K562 (cell line): ENCODE results near the gene GPC1. TPM values are rescaled to one million over a fixed set of nuclear protein-coding genes. Genes with fewer than 3 reads are reported as not detected.

ENCODE experiments used
- ATAC-seq: fragments of 200-7000 bp; cut with Tn5 transposase; 3 replicates; pipeline ENCODE4 v1.9.1; 2020; ENCODE audit warnings: moderate library complexity
- BruUV-seq: library from RNA; stranded (reverse); fragments of 400-500 nt; replicated peaks from 2 replicates; lab custom pipeline; 2021; lab: Mats Ljungman, UMichigan
- CTCF ChIA-PET: fragments of 300-600 bp; formaldehyde crosslinking; extraction: SDS; loops from one replicate; lab custom pipeline; 2021; ENCODE audit warnings: low intra/inter-chr PET ratio; lab: Yijun Ruan, JAX
- POLR2A ChIA-PET: fragments of 300-600, 350-650 bp; sonication (Branson Sonifier 250); formaldehyde crosslinking; extraction: SDS; loops from one replicate; lab custom pipeline; 2021; ENCODE audit warnings: antibody characterized with exemption, inconsistent platforms; lab: Yijun Ruan, JAX
- DNase-seq, 4 experiments: peaks; one replicate each; pipeline versions ENCODE4 v3.0.0 to v3.0.0-alpha.2; 2011 to 2018; ENCODE audit warnings: low spot score in 3 of 4, mixed read lengths in 3 of 4; ENCODE audit errors: extremely low read depth in 1 of 4
- FAIRE-seq: peaks from 2 replicates; lab custom pipeline; 2011; peaks lifted over from hg19 to GRCh38; lab: Jason Lieb, UNC
- H2AFZ ChIP-seq: 2 replicates; pipeline ENCODE4 v1.6.0; 2011; ENCODE audit warnings: low read depth, low read length, control low read depth, inconsistent platforms
- H3K27ac ChIP-seq: fragments of 200-600 bp; 3 replicates; pipeline ENCODE4 v1.8.0; 2011; ENCODE audit warnings: low read depth, mild to moderate bottlenecking, control low read depth, inconsistent platforms, low read length, moderate library complexity, mixed read lengths; ENCODE audit errors: extremely low read depth
- H3K27me3 ChIP-seq, 2 experiments: fragments of 300-600 bp in 1 of 2; 2 replicates in 1 of 2; 3 replicates in 1 of 2; pipeline versions ENCODE4 v1.6.0 to v1.8.0; 2011; ENCODE audit warnings: inconsistent platforms in 2 of 2, low read length in 2 of 2, mild to moderate bottlenecking in 1 of 2, mixed read lengths in 1 of 2, moderate library complexity in 1 of 2; ENCODE audit not compliant: control insufficient read depth in 2 of 2, insufficient read depth in 2 of 2
- H3K36me3 ChIP-seq: fragments of 300-600 bp; 3 replicates; pipeline ENCODE4 v1.8.0; 2011; ENCODE audit warnings: mild to moderate bottlenecking, low read length, inconsistent platforms; ENCODE audit not compliant: control insufficient read depth, insufficient read depth
- H3K4me1 ChIP-seq, 2 experiments: fragments of 200-600 bp in 1 of 2; replicated peaks in 1 of 2; 2 replicates in 1 of 2; 3 replicates in 1 of 2; pipeline versions ENCODE4 v1.5.1 to v1.8.0; 2011; ENCODE audit warnings: inconsistent platforms in 2 of 2, low read length in 2 of 2, mild to moderate bottlenecking in 1 of 2, mixed read lengths in 1 of 2, moderate library complexity in 1 of 2; ENCODE audit not compliant: control insufficient read depth in 2 of 2, insufficient read depth in 2 of 2
- H3K4me2 ChIP-seq: 2 replicates; pipeline ENCODE4 v1.6.1; 2011; ENCODE audit warnings: low read length, control low read depth, inconsistent platforms, mixed read lengths; ENCODE audit not compliant: insufficient read depth
- H3K4me3 ChIP-seq: fragments of 200-600 bp; sonication (generic), shearing (Covaris generic); 2 replicates; pipeline ENCODE4 v1.5.1; 2016; ENCODE audit warnings: control low read depth, inconsistent platforms
- H3K79me2 ChIP-seq: fragments of 200-600 bp; 3 replicates; pipeline ENCODE4 v1.8.0; 2011; ENCODE audit warnings: low read length, inconsistent platforms; ENCODE audit not compliant: control insufficient read depth, insufficient read depth
- H3K9ac ChIP-seq, 2 experiments: 2 replicates each; pipeline versions ENCODE4 v1.6.0 to v1.6.1; 2011; ENCODE audit warnings: low read depth in 2 of 2, low read length in 2 of 2, control low read depth in 1 of 2, inconsistent platforms in 1 of 2, mild to moderate bottlenecking in 1 of 2, mixed read lengths in 1 of 2; ENCODE audit not compliant: insufficient read depth in 1 of 2
- H3K9me1 ChIP-seq: one replicate; pipeline ENCODE4 v1.6.0; 2011; ENCODE audit warnings: inconsistent platforms, mild to moderate bottlenecking, low read length, moderate library complexity; ENCODE audit not compliant: control insufficient read depth, insufficient read depth
- H3K9me3 ChIP-seq: replicated peaks from 2 replicates; pipeline ENCODE4 v1.5.1; 2011; ENCODE audit warnings: low read depth, low read length, inconsistent platforms; ENCODE audit not compliant: control insufficient read depth, insufficient read depth
- H4K20me1 ChIP-seq: replicated peaks from 2 replicates; pipeline ENCODE4 v1.6.1; 2011; ENCODE audit warnings: low read length, inconsistent platforms, mixed read lengths; ENCODE audit not compliant: control insufficient read depth, insufficient read depth
- ASH1L ChIP-seq: fragments of 450-650 bp; IDR thresholded peaks from 2 replicates; pipeline ENCODE4 v1.6.1; 2018; ENCODE audit warnings: borderline replicate concordance, mild to moderate bottlenecking, low read depth; ENCODE audit not compliant: partially characterized antibody
- CUX1 ChIP-seq: fragments of 200-800 bp; sonication (Bioruptor generic); IDR thresholded peaks from 2 replicates; pipeline ENCODE4 v1.6.1; 2016; ENCODE audit warnings: missing genetic modification characterization, missing compliant biosample characterization
- FOXM1 ChIP-seq, 2 experiments: fragments of 450-650 bp in 1 of 2; sonication (generic) in 1 of 2; formaldehyde crosslinking in 1 of 2; IDR thresholded peaks; 2 replicates each; pipeline versions ENCODE4 v1.6.1 to v1.9.0; 2017 to 2022; ENCODE audit warnings: low read depth in 2 of 2, mild to moderate bottlenecking in 2 of 2, missing genetic modification reagents in 1 of 2, moderate library complexity in 1 of 2
- GABPA ChIP-seq: fragments of 200-800 bp; sonication (Bioruptor generic); conservative IDR thresholded peaks from 2 replicates; pipeline ENCODE4 v1.6.1; 2016; ENCODE audit warnings: low read depth, missing genetic modification characterization, missing compliant biosample characterization
- HCFC1 ChIP-seq: IDR thresholded peaks from 2 replicates; pipeline ENCODE4 v1.6.1; 2012; ENCODE audit warnings: low read depth, low read length, improper control_type of control experiment
- HMBOX1 ChIP-seq: sonication (generic); IDR thresholded peaks from 2 replicates; pipeline ENCODE4 v1.6.1; 2016
- ILK ChIP-seq: fragments of 450-650 bp; IDR thresholded peaks from 2 replicates; pipeline ENCODE4 v1.6.1; 2016; ENCODE audit warnings: missing genetic modification characterization, low read depth, mild to moderate bottlenecking, missing compliant biosample characterization, moderate library complexity, borderline replicate concordance
- MEF2D ChIP-seq: conservative IDR thresholded peaks from 2 replicates; pipeline ENCODE4 v1.6.1; 2016; ENCODE audit warnings: low read depth, missing genetic modification characterization, missing compliant biosample characterization
- PRPF4 ChIP-seq: fragments of 200-400 bp; formaldehyde crosslinking; IDR thresholded peaks from one replicate; pipeline ENCODE4 v1.6.1; 2017; ENCODE audit warnings: low read length, low read depth, mild to moderate bottlenecking; ENCODE audit not compliant: insufficient read depth, poor library complexity, severe bottlenecking
- TSC22D4 ChIP-seq: fragments of 450-650 bp; IDR thresholded peaks from 2 replicates; pipeline ENCODE4 v1.6.1; 2016; ENCODE audit warnings: missing genetic modification characterization, missing biosample characterization, control low read depth
- ZNF584 ChIP-seq: fragments of 200-800 bp; sonication (Bioruptor generic); IDR thresholded peaks from 2 replicates; pipeline ENCODE4 v1.6.1; 2016; ENCODE audit warnings: low read depth, mild to moderate bottlenecking, missing genetic modification characterization, missing compliant biosample characterization
- WGBS: fragments of 100-300 bp; shearing (Covaris generic); methylation state at CpG from one replicate; pipeline ENCODE4 v1.1.6; 2016; ENCODE audit warnings: low coverage, mixed read lengths; ENCODE audit not compliant: insufficient coverage; ENCODE audit errors: missing lambda C conversion rate; 5-methylcytosine and 5-hydroxymethylcytosine counted together
- in situ Hi-C: fragments of 300-500 bp; cut with MboI; formaldehyde crosslinking; loops from 4 replicates; pipeline ENCODE4 v1.15.0; 2018; ENCODE audit warnings: inconsistent platforms, mixed read lengths
- intact Hi-C: fragments of 100-400 bp; cut with micrococcal nuclease; formaldehyde crosslinking; loops from 2 replicates; pipeline ENCODE4 v1.14.2; 2022
- polyA plus RNA-seq, 8 experiments: library from polyadenylated mRNA; depleted of rRNA in 4 of 8; stranded (reverse) in 5 of 8; unstranded in 3 of 8; fragments of >200 nt; fragmentation: Nextera tagmentation in 2 of 8; fragmentation: Illumina TruSeq in 1 of 8; extraction: Ambion mirVana in 2 of 8; extraction: Trizol in 1 of 8; gene quantifications; 2 replicates each; pipeline versions ENCODE4 v1.2.1 to v1.2.3, GENCODE V29; 2011 to 2014; ENCODE audit warnings: inconsistent platforms in 1 of 8, missing spikeins in 1 of 8
- total RNA-seq, 7 experiments: library from RNA; depleted of rRNA in 6 of 7; stranded (reverse); fragments of >200 nt in 6 of 7; fragmentation: Illumina TruSeq in 2 of 7; extraction: Trizol in 2 of 7; gene quantifications; 2 replicates each; pipeline versions ENCODE4 v1.2.1 to v1.2.3, GENCODE V29; 2011 to 2021; ENCODE audit warnings: low replicate concordance in 1 of 7

GPC1 gene
- total and polyA plus RNA-seq, 9 of the 15 experiments (the other 6 are each of a cell fraction or from before 2014, with no cell fraction given): 0.07 to 0.82 (median 0.14) TPM; not detected in 3

GRCh38 chr2:240418311-240418710 lies 17.2 kb upstream of the GPC1 start:
- no peaks in the 10 kb centered on the region for H3K79me2 ChIP-seq
- no peak for TF ChIP-seq CUX1
- no peak for TF ChIP-seq GABPA (tag)
- no peak for TF ChIP-seq FOXM1 (IDR thresholded peaks at IDR 0.05; ENCODE audit: low read depth)
- no peak for TF ChIP-seq FOXM1 (CRISPR knock-in tag; IDR thresholded peaks at IDR 0.05; ENCODE audit: low read depth)
- no peak for TF ChIP-seq ASH1L
- TF ChIP-seq ZNF584: no peak
- TF ChIP-seq PRPF4: no peak
- no peak for TF ChIP-seq ILK (tag)
- no peak for TF ChIP-seq HCFC1
- TF ChIP-seq MEF2D (tag): no peak
- TF ChIP-seq TSC22D4: no peak
- TF ChIP-seq HMBOX1: no peak
- H3K4me2 ChIP-seq: no peak overlapping the region
- intact Hi-C loops: no loop called here
- H3K27me3 ChIP-seq: peaks cover 2 to 8% of the 10 kb centered on the region in 2 experiments; a peak in 3 of 5 replicates
- no peak overlapping the region for H2AFZ ChIP-seq
- H3K9me3 ChIP-seq: no peaks in the 10 kb centered on the region
- no peaks in the 10 kb centered on the region for H4K20me1 ChIP-seq
- no TSS peak for BruUV-seq
- WGBS: 0% methylated on average over 1 of the region's 1 CpG
- H3K4me3 ChIP-seq: no peak overlapping the region
- CTCF ChIA-PET: no interaction called here
- in situ Hi-C loops: no loop called here
- DNase-seq: no peak
- POLR2A ChIA-PET: interaction anchor here (0.7 kb wide), 1 partner anchor 14 kb away, joined by 3 read pairs; no protein-coding TSS in a partner anchor
- no peak overlapping the region for H3K27ac ChIP-seq
- no peak overlapping the region for H3K9ac ChIP-seq
- H3K4me1 ChIP-seq: no peaks in the 10 kb centered on the region
- no peaks in the 10 kb centered on the region for H3K9me1 ChIP-seq
- no peak for ATAC-seq
- FAIRE-seq: no peak
- H3K36me3 ChIP-seq: no peaks in the 10 kb centered on the region
